HFF-Myc (cell line): Measurements from ENCODE around the gene ASS1.

Experiments
- DNase-seq: peaks from one replicate; pipeline ENCODE4 v3.0.0-alpha.2; 2011; ENCODE audit warnings: low read depth; ENCODE audit errors: extremely low read depth
- H3K4me3 ChIP-seq: replicated peaks from 2 replicates; pipeline ENCODE4 v1.5.1; 2011; ENCODE audit warnings: low read depth, mild to moderate bottlenecking, control low read depth, low read length
- CTCF ChIP-seq: IDR thresholded peaks from 2 replicates; pipeline ENCODE4 v1.5.1; 2012; ENCODE audit warnings: mild to moderate bottlenecking, low read depth, low read length, control low read depth; ENCODE audit errors: missing control alignments

ASS1 gene

GRCh38 chr9:130472184-130472705 is 27.5 kb downstream of the ASS1 start:
- no peak for TF ChIP-seq CTCF
- no peak for DNase-seq
- no peak overlapping the region for H3K4me3 ChIP-seq

GRCh38 chr9:130473009-130473408 is 28.2 kb downstream of the ASS1 start:
- DNase-seq = no peak
- no peak overlapping the region for H3K4me3 ChIP-seq
- TF ChIP-seq CTCF = no peak

GRCh38 chr9:130473566-130473965 is 28.8 kb downstream of the ASS1 start:
- H3K4me3 ChIP-seq = no peak overlapping the region
- TF ChIP-seq CTCF = no peak
- no peak for DNase-seq

- H3K4me3 ChIP-seq = no peak overlapping the region
- no peak for DNase-seq
- TF ChIP-seq CTCF = no peak
These were observed 29.3 kb downstream of the ASS1 start for GRCh38 chr9:130474106-130474505.

GRCh38 chr9:130476151-130476730 is 31.5 kb downstream of the ASS1 start:
- H3K4me3 ChIP-seq = no peak overlapping the region
- TF ChIP-seq CTCF = no peak

GRCh38 chr9:130477564-130477963 is 32.8 kb downstream of the ASS1 start:
- DNase-seq = no peak
- TF ChIP-seq CTCF = no peak
- H3K4me3 ChIP-seq = no peak overlapping the region

More at GRCh38 chr9:130476151-130476730, 31.5 kb downstream of the ASS1 start:
- no peak for DNase-seq

- no peak overlapping the region for H3K4me3 ChIP-seq
- DNase-seq = no peak
- TF ChIP-seq CTCF = no peak
These were observed 33.4 kb downstream of the ASS1 start for GRCh38 chr9:130478152-130478551.
